ENCODE data around the gene MYO1B.

Gene MYO1B

GRCh38 chr2:191465766-191466420, 220.7 kb downstream of the MYO1B start:
- Histone ChIP-seq H2AFZ (ENCODE audit: low read length) (no peak overlapping the region), H4K20me1 (ENCODE audit: insufficient read depth, low read length) (no peaks in the 10 kb centered on the region), H3K27ac (ENCODE audit: low read depth, low read length, poor library complexity, severe bottlenecking) (no peak overlapping the region), H3K9me2 (ENCODE audit: low read depth, low read length) (no peaks in the 10 kb centered on the region), H3K4me2 (ENCODE audit: low read length) (no peak overlapping the region), H3K27me3 (ENCODE audit: insufficient read depth, low read length) (no peaks in the 10 kb centered on the region), H3K4me3 (ENCODE audit: low read depth, low read length, poor library complexity, severe bottlenecking) (no peak overlapping the region), H3K9ac (ENCODE audit: low read length) (no peak overlapping the region), H3K79me2 (ENCODE audit: insufficient read depth, low read length) (no peaks in the 10 kb centered on the region), H3K9me3 (ENCODE audit: low read length) (no peaks in the 10 kb centered on the region), H3K36me3 (ENCODE audit: insufficient read depth, low read length) (no peaks in the 10 kb centered on the region), H3K4me1 (ENCODE audit: insufficient read depth, low read length, severe bottlenecking) (no peaks in the 10 kb centered on the region), H3F3A (ENCODE audit: insufficient read depth, low read length) (no peaks in the 10 kb centered on the region)
- TF ChIP-seq EZH2 (IDR thresholded peaks at IDR 0.05; ENCODE audit: borderline replicate concordance, low read length): no peak
- TF ChIP-seq, protein P1, sequence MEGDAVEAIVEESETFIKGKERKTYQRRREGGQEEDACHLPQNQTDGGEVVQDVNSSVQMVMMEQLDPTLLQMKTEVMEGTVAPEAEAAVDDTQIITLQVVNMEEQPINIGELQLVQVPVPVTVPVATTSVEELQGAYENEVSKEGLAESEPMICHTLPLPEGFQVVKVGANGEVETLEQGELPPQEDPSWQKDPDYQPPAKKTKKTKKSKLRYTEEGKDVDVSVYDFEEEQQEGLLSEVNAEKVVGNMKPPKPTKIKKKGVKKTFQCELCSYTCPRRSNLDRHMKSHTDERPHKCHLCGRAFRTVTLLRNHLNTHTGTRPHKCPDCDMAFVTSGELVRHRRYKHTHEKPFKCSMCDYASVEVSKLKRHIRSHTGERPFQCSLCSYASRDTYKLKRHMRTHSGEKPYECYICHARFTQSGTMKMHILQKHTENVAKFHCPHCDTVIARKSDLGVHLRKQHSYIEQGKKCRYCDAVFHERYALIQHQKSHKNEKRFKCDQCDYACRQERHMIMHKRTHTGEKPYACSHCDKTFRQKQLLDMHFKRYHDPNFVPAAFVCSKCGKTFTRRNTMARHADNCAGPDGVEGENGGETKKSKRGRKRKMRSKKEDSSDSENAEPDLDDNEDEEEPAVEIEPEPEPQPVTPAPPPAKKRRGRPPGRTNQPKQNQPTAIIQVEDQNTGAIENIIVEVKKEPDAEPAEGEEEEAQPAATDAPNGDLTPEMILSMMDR (IDR thresholded peaks at IDR 0.05; ENCODE audit: low read length): no peak

DNA sequence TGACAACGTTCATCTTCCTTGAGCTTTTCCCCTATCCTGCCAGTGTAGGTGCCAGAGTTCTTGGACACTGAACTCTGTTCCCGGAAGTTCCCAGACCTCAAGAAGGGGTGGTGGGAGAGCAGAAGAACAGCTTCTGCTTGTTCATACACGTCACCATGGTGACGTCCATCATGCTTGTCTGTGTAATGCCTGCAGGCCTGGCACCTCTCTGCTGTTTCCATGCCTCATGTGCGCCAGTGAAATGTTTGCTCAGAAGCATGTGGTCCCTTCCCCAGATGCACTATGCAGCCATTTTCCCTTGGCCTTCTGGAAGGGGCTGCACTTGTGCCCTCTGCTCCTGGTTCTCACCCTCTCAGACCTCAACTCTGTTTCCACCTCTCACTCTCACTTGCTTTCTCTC, 221.9 kb downstream of the MYO1B start:
- Histone ChIP-seq H3K4me1 (ENCODE audit: insufficient read depth, low read length, severe bottlenecking) (no peaks in the 10 kb centered on the region), H3K4me2 (ENCODE audit: low read length) (no peak overlapping the region), H2AFZ (ENCODE audit: low read length) (no peak overlapping the region), H3K27me3 (ENCODE audit: insufficient read depth, low read length) (no peaks in the 10 kb centered on the region), H3K9me3 (ENCODE audit: low read length) (no peaks in the 10 kb centered on the region), H3K27ac (ENCODE audit: low read depth, low read length, poor library complexity, severe bottlenecking) (no peak overlapping the region), H4K20me1 (ENCODE audit: insufficient read depth, low read length) (no peaks in the 10 kb centered on the region), H3F3A (ENCODE audit: insufficient read depth, low read length) (no peaks in the 10 kb centered on the region), H3K4me3 (ENCODE audit: low read depth, low read length, poor library complexity, severe bottlenecking) (no peak overlapping the region), H3K36me3 (ENCODE audit: insufficient read depth, low read length) (no peaks in the 10 kb centered on the region), H3K9ac (ENCODE audit: low read length) (no peak overlapping the region), H3K79me2 (ENCODE audit: insufficient read depth, low read length) (no peaks in the 10 kb centered on the region), H3K9me2 (ENCODE audit: low read depth, low read length) (no peaks in the 10 kb centered on the region)
- TF ChIP-seq EZH2 (IDR thresholded peaks at IDR 0.05; ENCODE audit: borderline replicate concordance, low read length): no peak
- TF ChIP-seq, protein P1 (IDR thresholded peaks at IDR 0.05; ENCODE audit: low read length): no peak

DNA sequence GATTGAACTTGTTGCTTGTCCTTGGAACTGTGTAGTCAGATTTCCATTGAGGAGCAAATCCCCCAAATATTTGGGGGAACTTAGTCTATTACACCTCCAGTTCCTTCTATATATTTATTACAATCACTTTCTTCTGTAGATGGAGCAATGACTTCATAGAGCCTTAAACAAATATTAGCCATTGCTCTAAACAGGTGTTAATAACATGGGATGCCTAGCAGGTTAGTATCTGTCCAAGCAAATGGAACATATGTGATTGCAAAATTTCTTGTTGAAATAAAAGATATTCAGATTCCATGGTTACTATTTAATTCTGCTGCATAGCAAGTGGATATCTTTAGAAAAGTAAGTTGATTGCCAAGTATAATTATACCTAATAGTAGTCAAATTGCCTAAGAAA, 225.1 kb downstream of the MYO1B start:
- Histone ChIP-seq H4K20me1 (ENCODE audit: insufficient read depth, low read length) (no peaks in the 10 kb centered on the region), H3K27me3 (ENCODE audit: insufficient read depth, low read length) (no peaks in the 10 kb centered on the region), H3K9me3 (ENCODE audit: low read length) (no peaks in the 10 kb centered on the region), H3K9me2 (ENCODE audit: low read depth, low read length) (no peaks in the 10 kb centered on the region), H3F3A (ENCODE audit: insufficient read depth, low read length) (no peaks in the 10 kb centered on the region), H2AFZ (ENCODE audit: low read length) (no peak overlapping the region), H3K9ac (ENCODE audit: low read length) (no peak overlapping the region), H3K4me3 (ENCODE audit: low read depth, low read length, poor library complexity, severe bottlenecking) (no peak overlapping the region), H3K27ac (ENCODE audit: low read depth, low read length, poor library complexity, severe bottlenecking) (no peak overlapping the region), H3K36me3 (ENCODE audit: insufficient read depth, low read length) (no peaks in the 10 kb centered on the region), H3K4me1 (ENCODE audit: insufficient read depth, low read length, severe bottlenecking) (no peaks in the 10 kb centered on the region), H3K4me2 (ENCODE audit: low read length) (no peak overlapping the region), H3K79me2 (ENCODE audit: insufficient read depth, low read length) (no peaks in the 10 kb centered on the region)
- TF ChIP-seq, protein P1 (IDR thresholded peaks at IDR 0.05; ENCODE audit: low read length): no peak
- TF ChIP-seq EZH2 (IDR thresholded peaks at IDR 0.05; ENCODE audit: borderline replicate concordance, low read length): no peak
